Vagina (tissue), 2 donors: ENCODE results near the gene MRNIP.

Experiments used
- POLR2A ChIP-seq, 2 donors: fragments of 450-650 bp; IDR thresholded peaks; one replicate each; pipeline ENCODE4 v1.6.1; 2017; ENCODE audit warnings: antibody characterized with exemption in 2 of 2, mild to moderate bottlenecking in 2 of 2, moderate library complexity in 2 of 2
- TF ChIP-seq, protein P1 (sequence below), 3 experiments: fragments of 450-650 bp in 2 of 3; fragments of 200-600 bp in 1 of 3; sonication (generic) in 1 of 3; IDR thresholded peaks; one replicate each; pipeline ENCODE4 v1.5.1; 2017 to 2019; ENCODE audit warnings: antibody characterized with exemption in 3 of 3, mild to moderate bottlenecking in 2 of 3, moderate library complexity in 2 of 3

DNA sequence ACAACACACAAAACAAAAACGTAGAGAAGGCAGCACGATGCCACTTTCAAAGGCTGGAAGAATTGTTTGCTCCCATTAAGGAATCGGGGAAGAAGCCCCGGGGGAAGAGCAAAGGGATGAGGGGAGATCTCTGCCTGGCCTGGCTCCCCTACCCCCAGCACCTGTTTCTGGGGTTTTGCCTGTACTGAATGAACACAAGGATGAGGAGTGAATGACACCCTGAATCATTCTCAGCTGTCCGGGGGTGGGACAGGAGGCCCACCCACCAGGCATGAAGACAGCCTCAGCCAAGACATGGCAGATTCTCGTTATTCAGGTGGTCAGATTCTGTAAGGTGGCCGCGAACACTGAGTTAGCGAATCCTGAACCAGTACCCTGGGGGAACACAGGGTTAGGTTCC, 41.6 kb upstream of the MRNIP start:
- TF ChIP-seq, protein P1, sequence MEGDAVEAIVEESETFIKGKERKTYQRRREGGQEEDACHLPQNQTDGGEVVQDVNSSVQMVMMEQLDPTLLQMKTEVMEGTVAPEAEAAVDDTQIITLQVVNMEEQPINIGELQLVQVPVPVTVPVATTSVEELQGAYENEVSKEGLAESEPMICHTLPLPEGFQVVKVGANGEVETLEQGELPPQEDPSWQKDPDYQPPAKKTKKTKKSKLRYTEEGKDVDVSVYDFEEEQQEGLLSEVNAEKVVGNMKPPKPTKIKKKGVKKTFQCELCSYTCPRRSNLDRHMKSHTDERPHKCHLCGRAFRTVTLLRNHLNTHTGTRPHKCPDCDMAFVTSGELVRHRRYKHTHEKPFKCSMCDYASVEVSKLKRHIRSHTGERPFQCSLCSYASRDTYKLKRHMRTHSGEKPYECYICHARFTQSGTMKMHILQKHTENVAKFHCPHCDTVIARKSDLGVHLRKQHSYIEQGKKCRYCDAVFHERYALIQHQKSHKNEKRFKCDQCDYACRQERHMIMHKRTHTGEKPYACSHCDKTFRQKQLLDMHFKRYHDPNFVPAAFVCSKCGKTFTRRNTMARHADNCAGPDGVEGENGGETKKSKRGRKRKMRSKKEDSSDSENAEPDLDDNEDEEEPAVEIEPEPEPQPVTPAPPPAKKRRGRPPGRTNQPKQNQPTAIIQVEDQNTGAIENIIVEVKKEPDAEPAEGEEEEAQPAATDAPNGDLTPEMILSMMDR (IDR thresholded peaks at IDR 0.05): no peak
- TF ChIP-seq POLR2A (IDR thresholded peaks at IDR 0.05): no peak
